Keratinocyte (primary cell): ENCODE measurements around the gene PDIA2. TPM values are rescaled to one million over a fixed set of nuclear protein-coding genes. Genes with fewer than 3 reads are reported as not detected.

Source experiments
- DNase-seq: peaks from one replicate; pipeline ENCODE4 v3.0.0-alpha.2; 2011; ENCODE audit warnings: low read depth, missing footprints, low spot score
- FAIRE-seq: peaks from 2 replicates; lab custom pipeline; 2011; peaks lifted over from hg19 to GRCh38; lab: Jason Lieb, UNC
- H2AFZ ChIP-seq: 2 replicates; pipeline ENCODE4 v1.6.0; 2012; ENCODE audit warnings: low read length, control low read depth, inconsistent platforms; ENCODE audit not compliant: control insufficient read depth
- H3K27ac ChIP-seq: 2 replicates; pipeline ENCODE4 v1.5.1; 2011; ENCODE audit warnings: low read length; ENCODE audit not compliant: control insufficient read depth, insufficient read depth
- H3K27me3 ChIP-seq: 3 replicates; pipeline ENCODE4 v1.6.0; 2011; ENCODE audit warnings: low read length; ENCODE audit not compliant: control insufficient read depth, insufficient read depth; ENCODE audit errors: extremely low read depth
- H3K36me3 ChIP-seq, 2 experiments: 2 replicates in 1 of 2; 3 replicates in 1 of 2; pipeline ENCODE4 v1.5.1; 2011; ENCODE audit warnings: low read length in 2 of 2, mild to moderate bottlenecking in 1 of 2; ENCODE audit not compliant: control insufficient read depth in 2 of 2, insufficient read depth in 2 of 2; ENCODE audit errors: extremely low read depth in 1 of 2
- H3K4me1 ChIP-seq: 3 replicates; pipeline ENCODE4 v1.5.1; 2011; ENCODE audit warnings: low read length; ENCODE audit not compliant: control insufficient read depth, insufficient read depth; ENCODE audit errors: extremely low read depth
- H3K4me2 ChIP-seq: 3 replicates; pipeline ENCODE4 v1.6.0; 2011; ENCODE audit warnings: low read depth, low read length; ENCODE audit not compliant: control insufficient read depth, insufficient read depth; ENCODE audit errors: extremely low read depth
- H3K4me3 ChIP-seq, 3 experiments: fragments of 200-600 bp in 1 of 3; sonication (generic) in 1 of 3; 2 replicates in 2 of 3; 3 replicates in 1 of 3; pipeline ENCODE4 v1.5.1; 2011 to 2016; ENCODE audit warnings: low read length in 3 of 3, mild to moderate bottlenecking in 3 of 3, control low read depth in 2 of 3, inconsistent platforms in 1 of 3, low read depth in 1 of 3, mixed read lengths in 1 of 3, mixed run types in 1 of 3, moderate library complexity in 1 of 3; ENCODE audit not compliant: control insufficient read depth in 2 of 3, insufficient read depth in 2 of 3; ENCODE audit errors: extremely low read depth in 1 of 3
- H3K79me2 ChIP-seq: 2 replicates; pipeline ENCODE4 v1.6.0; 2012; ENCODE audit warnings: low read length; ENCODE audit not compliant: control insufficient read depth, insufficient read depth
- H3K9ac ChIP-seq: 3 replicates; pipeline ENCODE4 v1.6.0; 2011; ENCODE audit warnings: low read length; ENCODE audit not compliant: control insufficient read depth, insufficient read depth; ENCODE audit errors: extremely low read depth
- H3K9me1 ChIP-seq: 3 replicates; pipeline ENCODE4 v1.6.0; 2011; ENCODE audit warnings: low read length; ENCODE audit not compliant: control insufficient read depth, insufficient read depth; ENCODE audit errors: extremely low read depth
- H3K9me3 ChIP-seq: 2 replicates; pipeline ENCODE4 v1.5.1; 2012; ENCODE audit warnings: low read depth, low read length; ENCODE audit not compliant: control insufficient read depth
- H4K20me1 ChIP-seq: 3 replicates; pipeline ENCODE4 v1.6.0; 2011; ENCODE audit warnings: low read length; ENCODE audit not compliant: control insufficient read depth, insufficient read depth; ENCODE audit errors: extremely low read depth
- CTCF ChIP-seq, 3 experiments: IDR thresholded peaks in 1 of 3; conservative IDR thresholded peaks in 1 of 3; optimal IDR thresholded peaks in 1 of 3; 2 replicates in 2 of 3; 3 replicates in 1 of 3; pipeline versions ENCODE3 to v1.5.1; 2011; ENCODE audit warnings: low read length in 3 of 3, mild to moderate bottlenecking in 3 of 3, moderate library complexity in 2 of 3, control low read depth in 1 of 3, inconsistent platforms in 1 of 3; ENCODE audit not compliant: insufficient read depth in 2 of 3; ENCODE audit errors: extremely low read depth in 1 of 3
- EZH2 ChIP-seq: IDR thresholded peaks from one replicate; pipeline ENCODE4 v1.6.1; 2012; ENCODE audit warnings: inconsistent platforms, mild to moderate bottlenecking, low read length, moderate library complexity
- dilution Hi-C: fragments of 300-500 bp; cut with MboI; formaldehyde crosslinking; loops from one replicate; pipeline ENCODE4 v1.7.0; 2020; ENCODE audit warnings: low sequenced_read_pairs; ENCODE audit not compliant: extremely low pct_ligation_motif_present
- polyA plus RNA-seq, 5 experiments: library from polyadenylated mRNA; depleted of rRNA in 3 of 5; stranded (reverse) in 3 of 5; stranded (forward) in 1 of 5; unstranded in 1 of 5; fragments of >200 nt; gene quantifications; 1 replicate in 1 of 5; 2 replicates in 3 of 5; 3 replicates in 1 of 5; pipeline versions ENCODE4 v1.2.1 to v1.2.3, GENCODE V29; 2011 to 2012; ENCODE audit warnings: missing spikeins in 2 of 5, low read depth in 1 of 5, low replicate concordance in 1 of 5

Gene PDIA2
- polyA plus RNA-seq, 1 donor (not counting 4 experiments of a cell fraction or from before 2014, with no cell fraction given), result 0.42 TPM

GRCh38 chr16:242281-242680 lies 40.7 kb upstream of the PDIA2 start:
- H3K9me3 ChIP-seq, result no peaks in the 10 kb centered on the region
- H3K4me3 ChIP-seq, result no peak overlapping the region
- DNase-seq (no peak), FAIRE-seq (no peak)
- peaks cover 0 to 3% of the 10 kb centered on the region in 2 experiments for H3K36me3 ChIP-seq
- H3K4me2 ChIP-seq, result no peak overlapping the region
- no peak for TF ChIP-seq CTCF (optimal IDR thresholded peaks at IDR 0.05 in 1 of 3, IDR thresholded peaks at IDR 0.05 in 1 of 3, conservative IDR thresholded peaks at IDR 0.05 in 1 of 3; ENCODE audit: extremely low read depth in 1 of 3, insufficient read depth in 2 of 3, low read length in 3 of 3)
- no peak for TF ChIP-seq EZH2
- H3K79me2 ChIP-seq, result peaks cover 2% of the 10 kb centered on the region
- H3K9ac ChIP-seq, result no peak overlapping the region
- H3K27ac ChIP-seq, result no peak overlapping the region
- dilution Hi-C loops, result no loop called here
- H3K27me3 ChIP-seq, result no peaks in the 10 kb centered on the region
- H3K9me1 ChIP-seq, result no peaks in the 10 kb centered on the region
- H3K4me1 ChIP-seq, result no peaks in the 10 kb centered on the region
- no peak overlapping the region for H2AFZ ChIP-seq
- no peaks in the 10 kb centered on the region for H4K20me1 ChIP-seq

GRCh38 chr16:243348-243747 lies 39.6 kb upstream of the PDIA2 start:
- no peak overlapping the region for H3K9ac ChIP-seq
- DNase-seq (no peak), FAIRE-seq (no peak)
- no peak overlapping the region for H2AFZ ChIP-seq
- H3K4me1 ChIP-seq, result no peaks in the 10 kb centered on the region
- H3K4me3 ChIP-seq, result no peak overlapping the region
- H3K79me2 ChIP-seq, result peaks cover 2% of the 10 kb centered on the region
- H3K27me3 ChIP-seq, result no peaks in the 10 kb centered on the region
- peaks cover 0 to 2% of the 10 kb centered on the region in 2 experiments for H3K36me3 ChIP-seq
- dilution Hi-C loops, result no loop called here
- no peaks in the 10 kb centered on the region for H3K9me3 ChIP-seq
- no peak overlapping the region for H3K27ac ChIP-seq
- no peaks in the 10 kb centered on the region for H4K20me1 ChIP-seq
- TF ChIP-seq CTCF (optimal IDR thresholded peaks at IDR 0.05 in 1 of 3, IDR thresholded peaks at IDR 0.05 in 1 of 3, conservative IDR thresholded peaks at IDR 0.05 in 1 of 3; ENCODE audit: extremely low read depth in 1 of 3, insufficient read depth in 2 of 3, low read length in 3 of 3) (no peak), EZH2 (no peak)
- no peak overlapping the region for H3K4me2 ChIP-seq
- no peaks in the 10 kb centered on the region for H3K9me1 ChIP-seq
